ENCODE measurements around the gene MBD5.
A peak's percentile ranks its signal among the peaks of the same experiment; 100 is the strongest.

MBD5 gene

DNA sequence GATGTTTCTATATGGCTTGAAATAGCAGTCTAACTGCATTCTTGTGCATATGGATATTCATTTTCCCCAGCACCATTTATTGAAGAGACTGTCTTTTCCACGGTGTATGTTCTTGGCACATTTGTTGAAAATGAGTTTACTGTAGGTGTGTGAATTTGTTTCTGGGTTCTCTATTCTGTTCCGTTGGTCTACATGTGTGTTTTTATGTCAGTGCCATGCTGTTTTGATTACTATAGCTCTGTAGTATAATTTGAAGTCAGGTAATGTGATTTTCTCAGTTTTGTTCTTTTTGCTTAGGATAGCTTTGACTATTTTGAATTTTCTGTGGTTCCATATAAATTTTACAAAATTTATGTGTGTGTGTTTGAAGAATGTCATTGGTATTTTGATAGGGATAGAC is 201.0 kb downstream of the MBD5 start:
- TF ChIP-seq, protein P1, sequence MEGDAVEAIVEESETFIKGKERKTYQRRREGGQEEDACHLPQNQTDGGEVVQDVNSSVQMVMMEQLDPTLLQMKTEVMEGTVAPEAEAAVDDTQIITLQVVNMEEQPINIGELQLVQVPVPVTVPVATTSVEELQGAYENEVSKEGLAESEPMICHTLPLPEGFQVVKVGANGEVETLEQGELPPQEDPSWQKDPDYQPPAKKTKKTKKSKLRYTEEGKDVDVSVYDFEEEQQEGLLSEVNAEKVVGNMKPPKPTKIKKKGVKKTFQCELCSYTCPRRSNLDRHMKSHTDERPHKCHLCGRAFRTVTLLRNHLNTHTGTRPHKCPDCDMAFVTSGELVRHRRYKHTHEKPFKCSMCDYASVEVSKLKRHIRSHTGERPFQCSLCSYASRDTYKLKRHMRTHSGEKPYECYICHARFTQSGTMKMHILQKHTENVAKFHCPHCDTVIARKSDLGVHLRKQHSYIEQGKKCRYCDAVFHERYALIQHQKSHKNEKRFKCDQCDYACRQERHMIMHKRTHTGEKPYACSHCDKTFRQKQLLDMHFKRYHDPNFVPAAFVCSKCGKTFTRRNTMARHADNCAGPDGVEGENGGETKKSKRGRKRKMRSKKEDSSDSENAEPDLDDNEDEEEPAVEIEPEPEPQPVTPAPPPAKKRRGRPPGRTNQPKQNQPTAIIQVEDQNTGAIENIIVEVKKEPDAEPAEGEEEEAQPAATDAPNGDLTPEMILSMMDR (IDR thresholded peaks at IDR 0.05; ENCODE audit: control insufficient read depth, extremely low read depth, insufficient read depth) = no peak
- no peak for DNase-seq (ENCODE audit: low read depth)
- H3K4me3 ChIP-seq (ENCODE audit: low read depth, low read length) = no peak overlapping the region

DNA sequence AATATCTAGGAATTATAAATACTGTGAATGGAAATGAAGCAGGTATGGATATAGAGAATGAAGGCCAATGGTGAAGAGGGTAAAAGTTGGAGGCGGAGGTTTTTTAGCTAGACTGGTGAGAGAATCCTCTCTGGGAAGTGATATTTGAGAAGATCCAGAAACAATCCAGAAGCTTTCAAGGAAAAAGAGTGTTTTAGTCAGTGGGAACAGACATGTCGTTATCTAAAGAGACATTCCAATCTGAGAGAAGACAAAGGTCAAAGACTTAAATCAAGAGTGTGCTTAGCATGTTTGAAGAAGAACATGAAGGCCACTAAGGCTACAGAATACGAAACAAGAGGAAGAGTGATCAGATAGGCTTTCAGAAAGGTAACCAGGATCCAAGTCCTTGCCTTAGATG is 211.0 kb downstream of the MBD5 start:
- H3K4me3 ChIP-seq (ENCODE audit: low read depth, low read length) = no peak overlapping the region
- no peak for DNase-seq (ENCODE audit: low read depth)
- TF ChIP-seq, protein P1 (IDR thresholded peaks at IDR 0.05; ENCODE audit: control insufficient read depth, extremely low read depth, insufficient read depth) = no peak

DNA sequence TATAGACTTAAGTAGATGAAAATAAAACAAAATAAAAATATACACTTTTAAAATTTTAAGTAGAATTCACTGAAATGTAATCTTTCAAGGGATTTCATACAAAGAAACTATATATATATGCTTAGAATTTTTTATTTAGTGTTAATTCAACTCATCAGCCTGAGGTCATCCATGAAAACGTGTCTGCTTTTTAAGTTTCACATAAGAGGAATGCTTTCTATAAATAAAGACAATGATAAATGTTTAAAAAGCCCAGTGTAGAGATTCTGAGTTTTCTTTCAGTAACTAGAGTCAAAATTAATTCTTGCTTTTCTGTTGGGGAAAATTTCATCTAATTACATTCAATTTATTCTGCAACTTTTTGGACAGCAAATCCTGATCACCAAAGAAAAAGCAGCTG is 213.3 kb downstream of the MBD5 start:
- DNase-seq (ENCODE audit: low read depth) = no peak

DNA sequence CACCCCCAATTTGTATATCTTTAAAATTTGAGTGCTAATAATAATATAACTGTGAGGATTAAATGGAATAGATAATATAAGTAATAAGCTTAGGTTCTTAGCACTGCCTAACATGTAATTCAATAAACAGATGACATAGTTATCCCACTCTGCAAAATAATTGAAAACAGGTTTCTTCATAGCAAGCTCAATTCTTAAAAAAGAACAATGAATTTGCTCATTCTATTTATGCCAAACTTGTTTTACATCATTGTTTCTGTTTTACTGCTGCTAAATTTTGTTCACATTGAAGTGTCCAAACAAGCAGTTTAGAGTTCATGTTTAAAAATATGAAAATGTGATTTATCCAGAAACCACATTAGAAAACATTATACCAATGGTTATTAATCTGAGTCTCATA is 217.0 kb downstream of the MBD5 start:
- DNase-seq (ENCODE audit: low read depth) = no peak
- TF ChIP-seq, protein P1 (IDR thresholded peaks at IDR 0.05; ENCODE audit: control insufficient read depth, extremely low read depth, insufficient read depth) = no peak
- H3K4me3 ChIP-seq (ENCODE audit: low read depth, low read length) = no peak overlapping the region

More for the DNA sequence above, 213.3 kb downstream of the MBD5 start:
- TF ChIP-seq, protein P1 (IDR thresholded peaks at IDR 0.05; ENCODE audit: control insufficient read depth, extremely low read depth, insufficient read depth) = no peak
- no peak overlapping the region for H3K4me3 ChIP-seq (ENCODE audit: low read depth, low read length)

DNA sequence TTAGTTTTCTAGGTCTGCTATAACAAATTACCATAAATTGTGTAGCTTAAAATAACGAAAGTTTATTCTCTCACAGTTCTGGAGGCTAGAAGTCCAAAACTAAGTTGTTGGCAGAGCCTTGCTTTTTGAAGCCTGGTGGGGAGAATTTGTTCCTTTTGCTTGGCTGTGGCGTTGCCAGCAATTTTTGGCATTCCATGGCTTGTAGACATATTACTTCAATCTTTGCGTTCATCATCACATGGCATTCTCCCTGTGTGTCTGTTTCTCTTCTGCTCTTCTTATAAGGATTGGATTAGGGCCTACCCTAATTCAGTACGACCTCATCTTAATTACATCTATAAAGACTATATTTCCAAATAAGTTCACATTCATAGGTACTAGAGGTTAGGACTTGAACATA is 217.7 kb downstream of the MBD5 start:
- TF ChIP-seq, protein P1 (IDR thresholded peaks at IDR 0.05; ENCODE audit: control insufficient read depth, extremely low read depth, insufficient read depth) = no peak
- DNase-seq (ENCODE audit: low read depth) = no peak
- no peak overlapping the region for H3K4me3 ChIP-seq (ENCODE audit: low read depth, low read length)

DNA sequence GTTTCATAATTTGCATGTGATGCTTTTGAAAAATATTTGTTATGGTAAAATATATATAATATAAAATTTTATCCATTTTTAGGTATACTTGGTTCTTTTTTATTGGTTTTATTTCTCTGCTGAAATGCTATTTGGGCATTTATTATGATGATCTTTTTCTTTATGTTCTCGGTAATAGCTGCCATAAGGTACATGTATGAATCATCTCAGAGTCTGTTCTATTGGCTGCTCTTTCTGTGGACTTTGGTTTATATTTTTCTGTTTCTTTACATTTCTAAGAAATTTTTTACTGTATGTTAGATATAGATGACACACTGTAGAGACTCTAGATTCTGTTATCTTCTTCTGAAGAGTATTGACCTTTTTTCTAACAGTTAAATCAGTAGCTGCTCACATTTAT is 219.9 kb downstream of the MBD5 start:
- TF ChIP-seq, protein P1 (IDR thresholded peaks at IDR 0.05; ENCODE audit: control insufficient read depth, extremely low read depth, insufficient read depth) = no peak
- no peak for DNase-seq (ENCODE audit: low read depth)
- H3K4me3 ChIP-seq (ENCODE audit: low read depth, low read length) = no peak overlapping the region

DNA sequence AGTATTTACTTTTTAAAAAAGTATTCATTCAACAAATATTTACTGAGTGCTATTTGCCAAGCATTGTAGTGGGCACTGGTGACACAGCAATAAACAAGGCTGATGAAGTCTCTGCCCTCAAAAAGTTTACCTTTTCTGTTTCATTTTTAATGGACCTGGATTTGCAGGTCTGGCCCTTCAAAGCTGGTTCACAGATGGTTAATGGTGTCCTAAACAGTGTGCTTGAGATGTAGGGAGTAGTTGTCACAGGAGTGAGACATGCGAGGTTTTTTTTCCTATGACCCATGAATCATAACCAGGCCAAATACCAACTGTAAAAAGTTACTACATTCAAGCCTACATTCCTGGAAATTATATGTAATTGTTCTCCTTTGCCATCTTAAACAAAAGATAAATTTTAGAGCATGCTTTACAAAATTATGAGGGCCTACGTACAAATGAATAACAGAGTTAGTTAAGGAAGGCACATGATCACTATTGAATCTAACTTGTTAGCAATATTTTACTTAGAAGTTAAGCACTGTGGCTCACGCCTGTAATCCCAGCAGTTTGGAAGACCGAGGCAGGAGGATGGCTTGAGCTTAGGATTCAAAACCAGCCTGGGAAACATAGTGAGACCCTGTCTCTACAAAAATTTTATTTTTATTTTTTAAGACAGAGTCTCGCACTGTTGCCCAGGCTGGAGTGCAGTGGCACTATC is 223.9 kb downstream of the MBD5 start:
- no peak overlapping the region for H3K4me3 ChIP-seq (ENCODE audit: low read depth, low read length)
- DNase-seq (ENCODE audit: low read depth) = peak; percentile 41
- TF ChIP-seq, protein P1 (IDR thresholded peaks at IDR 0.05; ENCODE audit: control insufficient read depth, extremely low read depth, insufficient read depth) = no peak

Data from LNCaP clone FGC (cell line).